Stimulated activated CD8-positive, alpha-beta memory T cell treated with anti-CD3 and anti-CD28 coated beads, Interleukin-7, amount 100 ng/mL, for 1 hour (primary cell): Measurements from ENCODE around the gene LEKR1.
"Not testable (repeated sequence)": the region's sequence is repeated elsewhere in the genome, so short reads cannot be mapped to it uniquely, and the experiment has no call there.

Source experiments
- DNase-seq, 2 donors: peaks; one replicate each; pipeline ENCODE4 v3.0.0-alpha.2; 2020; ENCODE audit warnings: low read depth in 2 of 2

The LEKR1 gene

GRCh38 chr3:156902916-156903315, 76.8 kb downstream of the LEKR1 start:
- DNase-seq, result no peak

DNA sequence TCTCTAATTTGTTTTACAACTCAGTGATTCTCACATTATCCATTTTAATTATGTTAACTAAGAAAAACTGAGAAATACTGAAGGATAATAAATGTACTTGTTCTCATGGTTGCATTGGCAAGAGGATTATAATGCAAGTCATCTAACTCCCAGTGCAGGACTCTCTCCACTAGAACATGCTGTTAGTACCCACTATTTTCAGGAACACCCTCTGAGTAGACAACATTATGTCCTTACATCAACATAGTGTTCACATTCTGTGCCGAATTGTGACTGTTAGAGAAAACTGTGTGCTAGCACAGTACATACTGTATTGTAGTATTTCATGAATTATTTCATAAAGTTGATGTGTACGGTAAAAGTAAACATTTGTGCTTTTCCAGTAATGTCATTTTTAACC, 80.1 kb downstream of the LEKR1 start:
- DNase-seq, result no peak

DNA sequence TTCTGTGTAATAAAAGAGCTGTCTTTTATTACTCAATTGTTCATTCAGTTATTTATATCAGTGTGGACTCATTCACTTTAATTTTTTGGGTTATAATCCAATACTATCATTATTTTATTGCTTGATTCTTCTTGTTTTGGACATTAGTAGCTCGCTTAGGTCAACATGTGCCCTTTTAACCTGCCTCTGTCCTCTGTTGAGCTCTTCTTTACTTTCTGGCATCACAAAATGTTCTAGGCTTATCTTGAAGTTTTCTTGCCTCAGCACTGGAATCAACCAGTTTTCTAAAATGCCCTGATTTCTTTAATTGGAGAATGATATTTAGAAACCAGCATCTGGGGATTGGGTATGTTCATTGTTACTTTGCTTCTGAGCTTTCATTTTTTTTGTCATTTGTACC, 82.2 kb downstream of the LEKR1 start:
- DNase-seq, result no peak

- no peak for DNase-seq
Observed at GRCh38 chr3:156910022-156910421, 83.9 kb downstream of the LEKR1 start.

DNA sequence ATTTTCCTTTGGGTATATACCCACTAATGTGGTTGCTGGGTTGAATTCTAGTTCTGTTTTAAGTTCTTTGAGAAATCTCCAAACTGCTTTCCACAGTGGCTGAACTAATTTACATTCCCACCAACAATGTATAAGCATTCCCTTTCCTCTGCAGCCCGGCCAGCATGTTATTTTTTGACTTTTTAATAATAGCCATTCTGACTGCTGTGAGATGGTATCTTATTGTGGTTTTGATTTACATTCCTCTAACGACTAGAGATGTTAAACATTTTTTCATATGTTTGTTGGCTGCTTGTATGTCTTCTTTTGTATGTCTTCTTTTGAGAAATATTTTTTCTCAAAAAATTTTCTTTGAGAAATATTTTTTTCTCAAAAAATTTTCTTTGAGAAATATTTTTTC, 84.7 kb downstream of the LEKR1 start:
- not testable (repeated sequence) for DNase-seq

GRCh38 chr3:156914300-156914699, 88.1 kb downstream of the LEKR1 start:
- not testable (repeated sequence) for DNase-seq

DNA sequence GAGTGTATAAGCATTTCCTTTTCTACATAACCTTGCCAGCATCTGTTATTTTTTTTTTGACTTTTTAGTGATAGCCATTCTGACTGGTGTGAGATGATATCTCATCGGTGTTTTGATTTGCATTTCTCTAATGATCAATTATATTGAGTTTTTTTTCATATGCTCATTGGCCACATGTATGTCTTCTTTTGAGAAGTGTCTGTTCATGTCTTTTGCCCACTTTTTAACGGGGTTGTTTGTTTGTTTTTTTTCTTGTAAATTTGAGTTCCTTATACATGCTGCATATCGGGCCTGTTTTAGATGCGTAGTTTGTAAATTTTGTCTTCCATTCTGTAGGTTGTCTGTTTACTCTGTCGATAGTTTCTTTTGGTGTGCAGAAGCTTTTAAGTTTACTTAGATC, 89.2 kb downstream of the LEKR1 start:
- no peak for DNase-seq

GRCh38 chr3:156918746-156919145, 92.6 kb downstream of the LEKR1 start:
- no peak for DNase-seq

GRCh38 chr3:156919818-156920217, 93.7 kb downstream of the LEKR1 start:
- DNase-seq, result no peak

- no peak for DNase-seq
Observed at GRCh38 chr3:156920399-156920798, 94.2 kb downstream of the LEKR1 start.

DNA sequence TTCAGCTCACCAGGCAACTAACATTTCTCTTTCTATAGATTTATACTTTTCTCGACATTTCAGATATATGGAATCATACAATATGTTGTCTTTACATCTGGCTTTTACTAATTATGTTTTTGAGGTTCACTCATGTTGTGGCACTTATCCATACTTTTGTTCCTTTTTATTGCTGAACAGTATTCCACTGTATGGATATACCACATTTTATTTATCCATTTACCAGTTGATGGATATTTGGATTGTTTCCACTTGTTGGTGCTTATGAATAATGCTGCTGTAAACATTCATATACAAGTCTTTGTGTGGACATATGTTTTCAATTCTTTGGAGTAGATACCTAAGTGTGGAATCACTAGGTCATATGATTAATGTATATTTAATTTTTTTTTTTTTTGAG, 97.2 kb downstream of the LEKR1 start:
- DNase-seq, result no peak

DNA sequence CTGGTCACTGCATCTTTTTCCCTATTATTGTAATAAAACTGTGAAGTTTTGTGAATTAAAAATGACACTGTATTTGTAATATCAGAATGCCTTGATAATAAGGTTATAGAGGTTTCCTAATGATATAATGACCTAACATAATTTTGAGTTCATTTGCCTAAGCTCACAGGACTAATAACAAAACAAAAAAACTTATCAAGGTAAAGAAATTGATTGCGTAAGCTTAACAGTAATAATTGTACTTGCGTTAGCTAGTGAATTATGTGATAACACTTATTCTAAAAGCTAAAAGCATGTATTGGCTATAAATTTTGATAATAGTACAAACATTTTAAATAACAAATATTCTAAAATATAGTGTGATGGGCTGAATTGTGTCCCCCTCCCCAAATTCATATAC, 112.6 kb downstream of the LEKR1 start:
- no peak for DNase-seq

- no peak for DNase-seq
Observed at GRCh38 chr3:156939315-156939714, 113.2 kb downstream of the LEKR1 start.

GRCh38 chr3:156941311-156941710, 115.2 kb downstream of the LEKR1 start:
- DNase-seq, result no peak

DNA sequence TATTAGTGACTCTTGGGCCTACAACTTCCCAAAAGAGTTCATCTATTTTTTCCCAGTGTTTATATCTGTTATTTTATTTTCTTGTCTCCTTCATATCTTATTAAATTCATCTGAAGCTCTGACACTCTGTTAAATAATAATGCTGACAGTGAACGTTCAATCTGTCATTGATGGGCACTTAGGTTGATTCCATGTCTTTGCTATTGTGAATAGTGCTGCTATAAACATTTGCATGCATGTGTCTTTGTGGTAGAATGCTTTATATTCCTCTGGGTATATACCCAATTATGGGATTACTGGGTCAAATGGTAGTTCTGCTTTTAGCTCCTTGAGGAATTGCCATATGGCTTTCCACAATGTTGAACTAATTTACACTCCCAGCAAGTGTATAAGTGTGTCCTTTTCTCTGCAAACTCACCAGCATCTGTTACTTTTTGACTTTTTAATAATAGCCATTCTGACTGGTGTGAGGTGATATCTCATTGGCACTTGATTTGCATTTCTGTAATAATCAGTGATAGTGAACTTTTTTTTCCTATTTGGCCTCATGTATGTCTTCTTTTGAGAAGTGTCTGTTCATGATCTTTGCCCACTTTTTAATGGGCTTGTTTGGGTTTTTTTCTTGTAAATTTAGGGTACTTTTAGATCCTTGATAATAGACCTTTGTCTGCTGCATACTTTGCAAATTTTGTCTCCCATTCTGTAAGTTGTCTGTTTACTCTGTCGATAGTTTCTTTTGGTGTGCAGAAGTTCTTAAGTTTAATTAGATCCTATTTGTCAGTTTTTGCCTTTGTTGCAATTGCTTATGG, 122.5 kb downstream of the LEKR1 start:
- DNase-seq, result no peak

DNA sequence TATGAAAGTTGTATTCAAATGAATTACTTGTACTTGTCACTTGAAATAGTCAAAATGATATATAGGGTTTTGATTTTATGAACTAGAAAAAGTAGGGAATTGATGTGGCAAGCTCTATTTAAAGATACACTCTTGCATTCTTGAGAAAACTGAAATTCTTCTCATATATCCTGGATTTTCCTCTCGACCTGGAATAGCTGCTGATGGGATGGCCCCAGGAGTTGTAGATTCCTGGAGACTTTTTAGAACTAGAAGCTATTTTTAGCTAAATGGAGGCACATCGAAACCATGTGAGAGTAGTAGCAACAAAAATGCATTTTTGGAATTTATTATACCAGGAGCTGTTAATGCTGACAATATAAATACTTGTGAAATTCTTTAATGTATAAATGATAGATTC, 125.9 kb downstream of the LEKR1 start:
- DNase-seq, result no peak

- DNase-seq, result no peak
Observed at GRCh38 chr3:156957715-156958114, 131.6 kb downstream of the LEKR1 start.

GRCh38 chr3:156963096-156963495, 136.9 kb downstream of the LEKR1 start:
- DNase-seq, result no peak

DNA sequence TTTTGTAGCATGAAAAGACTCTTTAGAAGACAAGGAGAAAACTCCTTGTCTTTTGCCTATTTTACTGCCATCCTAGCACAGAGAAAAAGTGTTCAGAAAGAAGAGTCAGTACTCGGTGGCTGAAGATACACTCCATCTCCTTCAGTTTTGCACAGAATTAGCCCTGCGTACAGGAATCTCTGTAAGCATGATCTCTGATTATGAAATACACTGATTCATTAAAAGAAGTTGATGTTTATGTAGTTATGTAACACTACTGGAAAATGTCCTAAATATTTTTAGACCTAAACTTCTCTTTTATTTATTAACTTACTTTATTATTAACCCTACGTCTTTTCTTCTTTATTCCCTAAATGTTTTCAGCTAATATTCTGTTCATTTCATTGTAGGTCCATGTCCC, 138.4 kb downstream of the LEKR1 start:
- DNase-seq, result no peak

GRCh38 chr3:156966349-156966748, 140.2 kb downstream of the LEKR1 start:
- not testable (repeated sequence) for DNase-seq

DNA sequence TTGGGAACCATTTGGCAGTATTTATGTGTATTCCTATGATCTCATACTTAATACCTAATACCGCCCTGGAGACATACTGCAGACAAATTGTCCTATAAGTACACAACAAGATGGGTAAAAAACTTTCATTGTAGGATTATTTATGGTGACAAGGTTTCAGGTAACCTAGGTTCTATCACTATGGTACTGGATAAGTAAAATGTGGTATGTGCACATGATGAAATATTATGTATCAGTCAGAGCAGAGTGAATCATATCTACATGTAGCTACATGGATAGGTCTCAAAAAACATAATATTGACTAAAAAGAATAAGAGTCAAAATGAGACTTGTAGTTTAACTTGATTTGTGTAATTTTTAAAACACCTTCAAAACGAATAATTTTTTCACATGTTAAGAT, 147.8 kb downstream of the LEKR1 start:
- DNase-seq, result no peak

DNA sequence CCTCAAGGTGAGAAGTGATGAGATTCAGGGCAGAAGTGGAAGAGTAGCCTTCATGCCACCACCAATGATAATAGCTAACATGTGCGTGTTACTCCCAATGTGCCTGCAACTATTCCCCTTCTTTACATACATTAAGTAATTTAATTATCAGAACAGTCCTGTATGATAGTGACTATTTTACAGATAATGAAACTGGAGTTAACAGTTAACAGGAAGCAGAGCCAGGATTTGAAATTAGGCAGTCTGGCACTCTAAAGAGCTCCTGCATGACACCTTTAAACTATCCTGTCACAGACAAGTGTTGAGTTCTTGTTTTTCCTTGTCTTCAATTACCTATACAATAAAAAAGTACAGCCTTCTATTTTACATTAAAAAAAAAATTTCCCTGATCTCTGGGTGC, 148.8 kb downstream of the LEKR1 start:
- no peak for DNase-seq

DNA sequence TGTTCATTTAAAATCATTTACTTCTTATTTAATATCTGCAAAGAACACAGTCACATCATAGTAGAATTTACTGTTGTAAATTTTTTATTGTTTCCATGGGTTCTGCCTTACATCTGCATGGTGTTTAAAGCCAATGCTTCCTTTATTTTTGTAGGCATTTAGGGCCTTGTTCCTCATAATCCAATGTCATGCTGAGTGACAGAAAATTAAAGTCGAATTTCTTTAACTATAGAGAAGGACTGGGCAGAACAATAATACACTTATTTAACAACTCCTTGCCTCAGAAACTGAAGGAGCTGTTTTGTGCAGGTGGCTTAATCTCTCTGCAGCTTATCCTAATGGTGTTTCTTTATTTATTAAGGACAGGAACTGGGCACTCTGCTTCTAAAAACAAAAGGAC, 149.6 kb downstream of the LEKR1 start:
- DNase-seq, result no peak

DNA sequence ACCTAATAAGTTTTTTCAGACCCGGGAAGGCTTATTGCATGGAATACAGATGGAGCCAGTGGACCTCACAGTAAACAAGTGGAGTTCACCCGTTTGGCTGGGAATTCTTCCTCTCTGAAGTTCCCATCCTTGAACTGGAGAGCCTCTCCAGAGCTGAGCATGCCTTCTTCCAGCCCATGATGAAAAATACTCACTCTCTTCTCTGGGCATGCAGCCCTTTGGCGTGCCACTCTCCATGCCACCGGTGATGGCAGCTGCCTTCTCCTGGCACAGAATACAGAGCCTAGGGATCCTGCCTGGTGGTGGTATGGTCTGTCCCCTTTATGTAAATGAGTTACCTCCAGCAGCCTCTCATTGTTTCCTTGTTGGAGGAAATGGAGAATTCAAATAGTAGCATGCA, 150.8 kb downstream of the LEKR1 start:
- DNase-seq, result no peak
